Activated CD4-positive, CD25-positive, alpha-beta regulatory T cell (primary cell): ENCODE results near the gene PLEKHM2.

Source experiments
- DNase-seq, 4 experiments: peaks; one replicate each; lab custom pipeline; 2025; lab: John Stamatoyannopoulos, UW

The PLEKHM2 gene

DNA sequence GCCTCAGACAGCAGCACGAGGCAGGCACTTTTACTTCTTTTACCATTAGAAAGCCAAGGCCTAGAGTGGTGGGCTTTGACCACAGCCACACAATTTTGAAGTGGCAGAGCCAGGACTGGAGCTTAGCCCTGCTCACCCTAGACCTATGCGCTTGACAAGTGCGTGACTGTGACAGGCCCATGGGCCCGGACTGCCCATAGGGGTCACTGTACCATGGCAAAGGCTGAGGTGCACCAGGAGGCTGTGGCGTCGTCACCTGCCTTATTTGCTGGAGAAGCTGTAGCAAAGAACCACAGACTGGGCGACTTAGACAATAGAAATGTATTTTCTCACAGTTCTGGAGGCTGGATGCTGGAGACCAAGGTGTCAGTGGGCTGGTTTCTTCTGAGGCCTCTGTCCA, 55.6 kb downstream of the PLEKHM2 start:
- no peak for DNase-seq

DNA sequence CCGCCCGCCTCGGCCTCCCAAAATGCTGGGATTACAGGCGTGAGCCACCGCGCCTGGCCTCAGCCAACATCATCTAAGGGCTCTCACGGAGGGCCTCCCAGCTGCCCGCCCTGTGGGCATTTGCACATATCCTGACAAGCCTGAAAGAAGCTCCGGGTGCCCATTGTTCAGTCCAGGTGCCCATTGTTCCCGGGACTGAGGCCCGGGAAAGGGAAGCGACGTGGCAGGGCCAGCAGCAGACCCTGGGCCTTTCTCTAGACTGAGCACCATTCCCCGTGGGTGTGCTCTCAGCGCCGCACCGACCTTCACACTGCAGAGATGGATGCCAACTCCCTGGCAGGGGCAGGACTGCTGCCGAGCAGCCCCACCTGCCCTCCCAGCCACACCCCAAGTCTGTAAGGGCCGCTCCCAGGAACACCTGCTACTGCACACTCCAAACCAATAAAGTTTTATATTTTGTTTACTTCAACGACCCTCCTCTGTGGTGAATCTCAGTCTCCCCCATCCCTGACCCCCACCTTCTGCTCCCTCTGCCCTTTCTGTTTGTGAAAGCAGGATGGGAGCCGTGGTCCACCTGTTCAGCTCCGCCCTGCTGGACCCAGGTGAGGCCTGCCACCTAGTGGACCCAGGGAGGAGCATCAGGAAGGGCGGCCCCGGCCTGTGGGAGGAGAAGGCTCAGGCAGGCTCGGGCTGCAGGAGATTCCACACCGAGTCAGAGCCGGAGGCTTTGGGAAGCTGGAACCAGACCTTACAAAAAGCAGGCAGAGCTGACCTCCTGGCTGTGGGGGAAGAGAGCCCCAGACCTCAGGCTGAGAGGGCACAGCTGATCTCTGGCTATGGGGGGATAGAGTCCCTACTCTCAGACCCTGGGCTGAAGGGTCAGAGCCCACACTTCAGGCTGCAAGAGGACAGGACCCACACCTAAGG, 57.1 kb downstream of the PLEKHM2 start:
- peak; percentile 23 to 47 (median 31) for DNase-seq

DNA sequence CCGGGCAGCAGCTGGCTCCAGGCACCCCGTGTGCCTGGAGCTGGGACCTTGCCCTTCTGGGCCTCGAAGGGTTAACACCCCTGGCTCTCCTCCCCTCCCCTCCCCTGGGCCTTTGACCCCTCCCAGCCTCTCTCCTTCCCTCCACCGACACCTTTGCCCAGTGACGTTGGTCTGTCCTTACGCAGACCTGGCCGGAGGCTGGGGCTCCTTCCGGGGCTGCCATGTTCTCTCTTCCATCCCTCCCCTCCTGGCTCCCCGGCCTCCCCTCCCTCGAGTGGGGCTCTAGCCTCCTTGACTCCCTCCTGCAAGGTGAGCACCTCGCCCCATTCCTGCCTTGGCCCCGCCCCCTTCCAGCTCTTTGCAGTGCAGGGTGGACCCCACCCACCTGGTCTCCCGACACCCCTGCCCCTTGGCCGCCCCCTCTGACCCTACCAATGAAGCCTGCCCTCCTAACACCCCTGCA, 58.2 kb downstream of the PLEKHM2 start, which contains the start of gene TMEM82:
Gene TMEM82 (plus strand): TSS at position 161 of the 463 bp plus-strand sequence. CDS start 61 bp downstream, at position 222.
- DNase-seq = no peak

DNA sequence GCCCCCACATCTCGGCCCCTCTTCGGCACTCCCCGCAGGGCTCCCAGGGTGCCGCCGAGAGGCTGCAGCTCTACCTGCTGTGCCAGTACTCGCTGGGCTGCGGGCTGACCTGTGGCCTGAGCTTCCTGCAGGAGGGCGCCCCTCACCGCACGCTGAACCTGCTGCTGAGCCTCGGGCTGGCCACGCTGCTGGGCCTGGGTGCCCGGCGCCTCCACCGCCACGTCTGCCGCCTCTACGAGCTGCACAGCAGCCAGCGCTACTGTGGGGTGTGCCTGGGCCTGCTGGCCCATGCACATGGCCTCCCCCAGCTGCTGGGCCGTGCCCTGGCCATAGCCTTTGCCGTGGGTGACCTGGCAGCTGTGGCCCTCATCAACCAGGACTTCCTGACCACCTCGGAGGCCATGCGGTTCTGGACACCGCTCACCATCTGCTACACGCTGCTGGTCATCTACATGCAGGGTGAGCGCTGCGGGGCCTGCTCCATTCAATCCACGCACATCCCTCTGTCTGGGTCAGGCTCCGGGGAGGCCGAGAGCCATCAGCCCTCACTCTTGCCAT, 60.1 kb downstream of the PLEKHM2 start:
- no peak for DNase-seq

DNA sequence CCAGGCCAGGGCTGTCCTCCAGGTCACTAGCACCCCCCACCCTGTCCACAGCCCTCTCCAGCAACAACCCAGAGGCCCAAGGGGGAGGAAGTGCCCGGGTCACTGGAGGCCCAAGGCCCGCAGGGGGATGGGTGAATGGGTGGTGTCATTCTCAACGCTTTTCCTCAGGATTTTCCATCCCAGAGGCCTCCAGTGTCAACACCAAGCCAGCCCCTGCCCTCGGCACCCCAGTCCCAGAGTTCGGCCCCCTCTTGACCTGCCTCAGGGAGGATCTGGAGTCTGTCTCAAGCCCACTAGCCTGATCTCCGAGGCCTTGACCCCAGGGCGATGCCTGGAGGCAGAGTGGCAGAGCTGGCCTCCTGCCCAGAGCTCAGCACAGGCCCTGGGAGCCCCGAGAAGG, 63.3 kb downstream of the PLEKHM2 start:
- DNase-seq = no peak

DNA sequence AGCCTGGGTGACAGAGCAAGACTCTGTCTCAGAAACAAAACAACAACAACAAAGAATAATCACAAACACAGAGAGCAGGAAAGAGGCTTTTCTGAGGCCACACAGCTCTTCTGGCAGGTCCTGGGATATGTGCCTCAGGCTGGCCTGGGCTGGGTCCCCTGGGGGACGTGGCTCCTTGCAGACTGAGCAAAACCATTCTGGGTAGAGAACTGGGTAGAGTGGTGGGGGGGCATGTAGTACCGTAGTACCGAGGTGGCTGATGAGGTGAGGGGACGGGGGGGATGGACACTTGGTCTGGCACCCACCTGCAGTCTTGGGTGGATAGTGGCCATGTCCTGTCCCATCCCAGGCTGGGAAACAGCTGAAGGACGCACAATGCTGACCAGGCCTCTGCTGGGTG, 64.1 kb downstream of the PLEKHM2 start:
- no peak for DNase-seq

DNA sequence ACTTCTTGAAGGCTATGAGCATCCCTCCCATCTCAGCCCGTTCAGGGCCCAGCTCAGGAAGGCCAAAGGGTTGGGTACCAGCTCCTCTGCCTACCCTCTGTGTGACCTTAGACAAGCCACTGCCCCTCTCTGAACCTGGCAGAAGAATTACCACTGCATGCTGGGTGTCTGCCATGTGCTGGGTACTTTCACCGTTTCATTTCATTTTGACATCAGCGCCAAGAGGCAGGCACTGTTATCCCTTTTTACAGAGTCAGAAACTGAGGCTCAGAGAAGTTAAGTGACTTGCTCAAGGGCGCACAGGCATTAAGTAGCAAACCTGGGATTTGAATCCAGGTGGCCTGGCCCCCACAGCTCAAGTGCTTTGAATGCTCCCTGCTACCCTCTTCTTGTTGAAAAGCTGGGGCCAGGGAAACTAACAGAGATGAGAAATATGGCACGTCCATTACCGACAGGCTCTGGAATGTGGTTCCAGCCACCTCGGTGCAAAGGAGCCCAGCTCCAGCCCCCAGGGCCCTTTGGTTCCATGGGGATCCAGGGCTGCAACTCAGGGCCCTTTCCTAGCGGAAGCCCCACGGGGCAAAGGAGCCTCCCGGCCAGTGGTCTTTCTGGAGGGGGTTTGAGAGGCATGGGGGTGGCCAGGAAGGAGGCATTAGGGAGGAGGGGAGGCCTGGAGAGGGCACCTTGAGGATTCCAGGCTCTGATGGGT, 64.7 kb downstream of the PLEKHM2 start:
- no peak for DNase-seq

DNA sequence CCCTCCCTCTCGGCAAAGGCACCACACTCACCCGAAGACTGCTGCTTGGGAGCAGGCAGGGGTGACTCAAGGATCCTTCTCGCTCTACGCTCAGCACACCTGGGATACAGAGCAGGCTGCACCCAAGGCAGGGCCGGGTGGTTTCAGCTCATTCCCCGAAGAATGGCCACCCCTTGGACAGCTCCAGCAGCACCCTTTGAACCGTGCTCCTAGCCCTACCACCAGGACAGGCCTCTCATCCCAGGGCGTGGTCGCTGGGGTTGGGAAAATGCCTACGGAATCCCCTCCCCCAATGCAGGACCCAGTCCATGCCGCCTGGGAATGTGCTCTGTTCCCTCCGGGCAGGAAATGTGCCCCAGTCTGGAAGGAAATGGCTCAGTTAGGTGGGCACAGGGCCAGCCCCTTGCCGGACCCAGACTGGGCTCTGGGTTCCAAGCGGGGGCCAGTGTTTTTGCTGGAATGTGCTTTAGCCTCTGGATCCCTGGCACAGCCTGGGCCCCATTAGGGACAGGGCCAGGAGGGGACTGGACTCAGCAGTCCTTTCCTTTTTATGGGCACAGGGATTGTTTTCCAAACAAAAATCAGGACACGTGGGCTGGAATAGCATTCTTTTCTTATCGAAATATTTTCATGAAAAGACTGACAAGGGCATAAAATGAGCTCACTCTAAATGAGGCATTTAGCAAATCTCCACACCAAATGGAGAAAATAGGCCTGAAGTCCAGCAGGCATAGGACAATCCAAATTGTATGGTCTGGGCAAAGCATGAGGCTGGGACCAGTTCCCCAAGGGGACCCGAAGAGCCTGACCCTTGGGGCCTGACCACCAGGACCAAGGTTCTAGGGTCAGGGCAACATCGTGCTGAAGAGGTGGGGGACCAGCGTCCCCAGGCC, 65.5 kb downstream of the PLEKHM2 start:
- DNase-seq = no peak

DNA sequence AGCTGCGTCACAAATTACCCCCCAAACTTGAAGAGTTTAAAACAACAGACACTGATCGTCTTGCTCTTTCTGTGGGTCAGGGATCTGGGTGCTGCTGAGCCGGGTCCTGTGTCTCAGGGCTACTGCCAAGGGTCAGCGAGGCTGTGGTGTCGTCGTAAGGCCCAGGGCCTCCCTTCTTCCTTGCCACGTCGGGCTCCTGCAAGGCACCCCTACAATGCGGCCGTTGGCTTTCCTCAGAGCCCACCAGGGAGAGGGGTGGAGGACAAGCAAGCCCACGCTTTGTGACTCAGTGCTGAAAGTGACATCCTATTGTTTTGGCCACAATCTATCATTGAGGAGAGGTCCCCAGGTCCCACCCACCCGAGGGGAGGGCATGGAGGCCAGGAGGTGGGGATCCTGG, 66.8 kb downstream of the PLEKHM2 start:
- DNase-seq = no peak

DNA sequence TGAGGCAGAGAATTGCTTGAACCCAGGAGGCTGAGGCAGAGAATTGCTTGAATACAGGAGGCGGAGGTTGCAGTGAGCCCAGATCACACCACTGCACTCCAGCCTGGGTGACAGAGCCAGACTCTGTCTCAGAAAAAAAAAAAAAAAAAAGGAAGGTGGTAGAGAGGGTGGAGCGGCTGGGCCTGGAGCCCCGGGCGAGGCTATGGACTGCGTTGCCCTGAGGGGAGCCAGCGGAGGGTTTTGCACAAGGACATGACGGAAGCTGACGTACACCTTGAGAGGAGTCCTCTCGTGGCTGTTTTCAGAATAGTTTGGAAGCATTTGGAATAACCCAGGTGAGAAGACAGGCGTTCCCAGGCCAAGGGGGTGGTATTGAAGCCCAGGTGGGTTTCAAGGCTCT, 67.6 kb downstream of the PLEKHM2 start:
- DNase-seq = no peak

DNA sequence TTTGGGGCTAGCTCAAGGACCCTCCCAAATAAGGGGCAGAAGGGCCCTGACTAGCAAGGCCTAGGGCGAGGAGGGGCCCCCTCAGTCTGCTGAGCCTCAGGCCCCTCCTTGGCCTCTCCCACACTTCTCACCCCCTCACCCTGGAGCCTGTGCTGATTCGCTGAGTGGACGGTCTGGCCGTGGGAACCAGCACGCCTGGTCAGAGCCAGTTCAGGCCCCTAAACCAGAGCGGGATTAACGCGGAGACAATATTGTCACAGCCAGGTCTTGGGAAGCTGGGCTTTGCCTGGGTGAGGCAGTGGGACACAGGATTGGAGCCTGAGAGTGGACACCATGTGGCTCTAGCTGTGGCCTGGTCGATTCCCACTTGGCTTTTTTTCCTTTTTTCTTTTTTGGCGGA, 69.7 kb downstream of the PLEKHM2 start:
- no peak for DNase-seq

DNA sequence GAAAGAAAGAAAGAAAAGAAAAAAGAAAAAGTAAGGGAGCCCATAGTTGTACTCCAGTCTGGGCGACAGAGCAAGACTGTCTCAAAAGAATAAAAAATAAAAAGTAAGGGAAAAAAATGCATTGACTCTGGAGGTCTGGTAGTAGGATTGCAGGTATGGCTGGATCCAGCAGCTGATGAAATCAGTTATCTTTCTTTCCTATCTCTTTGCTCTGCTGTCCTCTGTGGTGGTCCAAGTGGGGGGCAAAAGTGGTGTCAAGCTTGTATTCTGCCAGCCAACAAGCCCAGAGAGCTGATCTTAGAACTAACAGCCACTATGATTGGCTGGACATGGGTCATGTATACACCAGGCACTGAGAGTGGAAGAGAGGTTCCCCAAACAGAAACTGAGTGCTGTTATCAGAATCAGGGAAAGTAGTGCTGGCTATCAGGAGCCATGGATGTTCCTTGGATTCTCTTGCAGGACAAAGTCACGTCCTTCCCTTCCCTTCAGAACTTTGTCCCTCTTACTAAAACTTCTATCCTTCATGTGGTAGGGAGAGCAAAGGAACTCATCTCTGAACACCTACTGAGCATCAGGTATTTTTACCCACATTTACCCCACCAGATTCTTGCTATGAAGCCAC, 71.0 kb downstream of the PLEKHM2 start:
- no peak for DNase-seq

DNA sequence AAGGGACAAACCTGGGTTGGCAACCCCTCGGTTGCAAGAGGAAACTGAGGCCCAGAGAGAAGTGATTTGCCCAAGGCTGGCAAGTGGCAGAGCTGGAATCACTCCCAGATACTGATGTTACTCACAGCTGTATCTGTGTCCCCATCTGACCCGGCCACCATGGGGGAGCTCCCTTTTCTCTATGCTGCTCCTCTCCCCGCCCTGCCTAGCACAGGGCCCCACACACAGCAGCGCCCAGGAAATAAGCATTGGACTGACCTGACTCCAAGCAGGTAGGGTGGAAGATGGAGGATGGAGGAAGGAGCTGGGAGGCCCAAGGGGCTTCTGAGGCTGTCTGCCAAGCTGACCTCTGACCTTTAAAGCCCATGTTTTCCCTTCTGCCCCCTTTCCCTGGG, 71.5 kb downstream of the PLEKHM2 start:
- no peak for DNase-seq

DNA sequence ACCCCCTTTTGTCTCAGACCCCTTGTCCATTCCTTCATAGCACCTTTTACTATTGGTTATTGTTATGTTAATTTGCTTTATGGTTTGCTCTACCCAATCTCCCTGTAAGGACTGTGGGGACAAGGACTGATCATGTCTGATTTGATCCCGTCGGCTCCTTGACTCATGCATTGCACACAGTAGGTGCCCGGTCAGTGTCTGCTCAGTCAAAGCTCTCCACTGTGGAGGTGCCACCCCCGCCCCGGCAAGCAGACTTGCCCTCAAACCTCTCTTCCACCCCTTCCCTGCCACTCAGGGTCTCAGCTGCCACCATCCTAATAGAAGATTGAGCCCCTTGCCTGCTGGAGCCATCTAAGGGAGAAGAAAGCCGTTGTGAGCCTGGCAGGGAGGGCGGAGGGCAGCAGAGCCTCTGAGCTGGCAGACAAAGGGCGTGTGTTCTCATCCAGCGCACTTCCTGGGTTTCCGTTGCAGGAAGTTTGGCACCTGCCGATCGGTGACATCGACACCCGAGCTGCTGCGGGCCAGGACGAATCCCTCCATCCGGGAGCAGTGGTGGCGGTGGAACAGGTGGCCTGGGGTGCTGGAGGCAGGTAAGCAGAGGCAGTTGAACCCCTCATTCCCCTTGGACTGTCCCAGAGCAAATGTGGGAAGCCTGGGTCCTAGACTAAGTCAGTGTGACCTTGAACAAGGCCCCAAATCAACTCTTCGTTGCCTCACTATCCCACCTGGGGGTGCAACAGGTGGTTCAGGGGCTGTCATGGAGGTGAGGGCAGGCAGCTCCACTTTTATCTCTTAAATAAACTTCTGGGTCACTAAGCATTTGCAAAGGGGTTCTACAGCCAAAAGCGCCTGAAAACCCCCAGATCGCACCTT, 72.3 kb downstream of the PLEKHM2 start:
- DNase-seq = no peak

DNA sequence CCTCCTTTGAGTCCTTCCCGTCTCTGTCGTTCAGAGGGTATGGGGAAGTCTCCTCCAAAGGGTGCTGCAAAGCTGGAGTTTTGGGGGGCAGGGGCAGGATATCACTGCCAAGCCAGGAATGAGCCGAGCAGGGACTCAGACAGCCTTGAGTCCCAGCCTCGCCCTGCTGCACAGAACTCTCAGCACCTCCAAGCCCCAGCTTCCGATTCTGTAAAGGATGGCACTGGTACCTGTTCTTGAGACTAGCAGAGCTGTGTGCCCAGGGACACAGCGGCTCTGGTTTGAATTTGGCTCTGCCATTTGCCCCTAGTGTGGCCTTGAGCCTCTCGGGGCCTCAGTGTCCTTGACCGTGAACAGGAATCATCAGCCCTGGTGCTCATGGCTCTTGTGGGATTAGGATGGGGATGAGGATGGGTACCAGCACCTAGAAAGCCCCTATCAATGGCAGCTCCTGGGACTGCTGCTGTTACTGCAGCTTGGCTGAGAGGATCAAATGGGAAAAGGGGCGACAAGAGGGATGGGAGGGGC, 73.0 kb downstream of the PLEKHM2 start:
- DNase-seq = no peak

DNA sequence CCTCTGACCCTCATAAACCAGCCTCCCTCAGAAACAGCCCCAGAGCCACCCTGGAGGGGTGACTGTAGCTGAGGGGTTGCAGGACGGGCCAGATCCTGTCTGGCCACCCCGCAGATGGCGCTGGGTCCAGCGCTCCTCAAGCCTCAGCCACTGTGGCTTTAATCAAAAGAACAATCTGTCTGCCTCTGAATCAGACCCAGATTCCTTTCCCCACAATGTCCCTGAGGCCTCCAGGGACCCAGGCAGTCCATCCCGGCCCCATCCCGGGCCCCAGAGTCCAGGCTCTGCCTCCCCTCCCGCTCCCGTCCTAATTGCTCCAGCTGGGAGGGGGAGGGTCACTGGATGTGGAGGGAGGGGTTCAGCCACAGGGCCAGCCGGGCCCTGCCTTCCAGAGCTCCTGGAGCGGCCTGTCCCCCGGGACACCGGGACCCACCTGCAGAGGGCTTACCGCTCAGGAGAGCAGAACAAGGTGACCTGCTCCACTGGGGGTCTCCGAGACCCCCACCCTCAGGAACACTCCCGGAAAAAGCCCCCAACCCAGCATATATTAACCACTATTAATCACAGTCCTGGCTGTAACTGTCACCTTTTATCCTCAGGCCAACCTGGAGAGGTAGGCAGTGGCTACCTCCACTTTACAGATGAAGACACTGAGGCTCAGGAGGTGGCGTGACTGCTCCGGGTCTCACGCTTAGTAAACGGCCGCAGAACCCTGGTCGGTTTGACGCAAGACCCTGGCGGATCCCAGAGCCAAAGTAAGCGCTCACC, 73.6 kb downstream of the PLEKHM2 start:
- DNase-seq = no peak

DNA sequence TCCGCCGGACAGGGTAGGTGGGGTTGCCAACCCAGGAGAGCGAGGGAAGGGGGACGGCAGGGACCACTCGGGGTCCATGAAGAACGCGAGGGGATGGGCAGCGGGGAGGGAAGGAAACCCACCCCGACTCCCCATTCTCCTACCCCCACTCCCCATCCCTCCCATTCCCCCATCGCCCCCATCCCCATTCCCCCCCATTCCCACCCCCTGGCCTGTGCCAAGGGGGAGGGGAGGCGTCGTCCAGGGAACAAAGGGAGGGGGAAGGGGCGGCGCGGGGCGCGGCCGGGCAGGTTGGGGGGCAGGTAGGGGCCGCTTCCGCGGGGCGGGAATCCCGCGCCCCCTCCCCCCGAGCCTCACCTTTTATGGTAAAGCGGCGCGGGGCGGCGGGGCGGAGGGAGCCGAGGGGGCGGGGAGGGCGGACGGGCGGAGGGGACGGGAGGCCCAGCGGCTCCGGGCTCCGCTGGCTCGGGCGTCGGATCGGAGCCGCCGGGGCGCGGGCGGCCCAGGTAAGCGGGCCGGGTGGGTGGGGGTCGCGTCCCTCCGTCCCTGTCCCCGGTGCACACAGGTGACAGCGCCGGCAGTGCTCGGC, 74.3 kb downstream of the PLEKHM2 start, which contains the start of gene FBLIM1:
Gene FBLIM1 (plus strand): TSS at position 453 of the 589 bp plus-strand sequence. CDS start 6,189 bp downstream, outside the sequence.
- no peak for DNase-seq

DNA sequence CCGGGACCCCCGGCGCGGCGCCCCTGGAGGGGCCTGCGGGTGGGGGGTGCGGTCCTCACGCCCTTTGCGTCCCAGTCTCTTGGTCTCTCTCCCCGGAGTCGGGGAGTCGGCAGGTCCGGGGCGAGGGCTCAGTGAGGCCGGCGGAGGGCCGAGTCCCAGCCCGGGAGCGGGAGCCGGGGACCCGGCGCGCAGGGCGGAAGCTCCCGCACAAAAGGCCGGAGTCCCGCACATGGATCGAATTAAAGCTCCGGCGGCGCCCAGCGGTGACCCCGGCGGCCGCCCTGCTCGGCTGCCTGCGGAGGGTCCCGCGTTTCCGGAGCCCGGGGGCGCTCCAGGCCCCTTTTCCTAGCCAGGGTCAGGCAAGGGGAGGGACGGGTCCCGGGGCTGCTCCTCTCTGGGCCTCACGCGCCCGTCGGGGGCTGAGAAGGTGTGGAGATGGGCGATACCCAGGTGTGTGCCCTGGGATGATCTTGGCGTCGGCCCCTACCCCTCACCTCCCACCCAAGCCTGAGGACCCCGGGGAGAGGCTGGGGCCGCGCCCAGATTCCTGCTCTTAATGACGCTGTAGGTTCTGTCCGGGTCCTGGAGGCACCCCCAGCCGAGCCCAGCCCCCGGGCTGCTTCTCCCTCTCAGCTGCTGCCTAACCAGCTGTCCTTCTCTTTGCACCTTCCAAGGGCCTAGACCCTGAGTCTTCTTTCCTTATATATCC, 75.0 kb downstream of the PLEKHM2 start:
- no peak for DNase-seq
